PFSK-1 (cell line): ENCODE results near the gene NPHP4.

Experiments used
- FOXP2 ChIP-seq: optimal IDR thresholded peaks from 2 replicates; pipeline ENCODE3; 2011; ENCODE audit warnings: borderline replicate concordance, control low read depth, inconsistent platforms; ENCODE audit not compliant: insufficient read depth; ENCODE audit errors: extremely low read length, extremely low read depth
- POLR2AphosphoS5 ChIP-seq: IDR thresholded peaks from 2 replicates; pipeline ENCODE4 v1.6.1; 2012; ENCODE audit warnings: low read depth, mild to moderate bottlenecking, control low read depth, low read length, moderate library complexity
- REST ChIP-seq, 2 experiments: IDR thresholded peaks; 2 replicates each; pipeline versions ENCODE4 v1.6.1 to v1.8.0; 2011 to 2012; ENCODE audit warnings: low read depth in 2 of 2, low read length in 2 of 2, control low read depth in 1 of 2, inconsistent platforms in 1 of 2, mild to moderate bottlenecking in 1 of 2, moderate library complexity in 1 of 2; ENCODE audit not compliant: insufficient read depth in 1 of 2
- SIN3A ChIP-seq: IDR thresholded peaks from 2 replicates; pipeline ENCODE4 v1.6.1; 2012; ENCODE audit warnings: mild to moderate bottlenecking, low read length, moderate library complexity, borderline replicate concordance; ENCODE audit not compliant: insufficient read depth
- TAF1 ChIP-seq: IDR thresholded peaks from 2 replicates; pipeline ENCODE4 v1.6.1; 2012; ENCODE audit warnings: low read length, control low read depth, borderline replicate concordance; ENCODE audit not compliant: insufficient read depth

- TF ChIP-seq REST (IDR thresholded peaks at IDR 0.05; ENCODE audit: insufficient read depth in 1 of 2, low read depth in 2 of 2, low read length in 2 of 2): no peak
- no peak for TF ChIP-seq TAF1
- no peak for TF ChIP-seq POLR2AphosphoS5
- TF ChIP-seq SIN3A: no peak
- no peak for TF ChIP-seq FOXP2
These were observed 172.7 kb downstream of the NPHP4 start for GRCh38 chr1:5819391-5820025.
